NCI-H2029 treated with DMSO at 0.1 percent for 48 hours (cell line): Measurements from ENCODE around the gene TSPAN9.
A peak's percentile ranks its signal among the peaks of the same experiment; 100 is the strongest.

Source experiments
- DNase-seq: peaks from one replicate; lab custom pipeline; 2025; lab: John Stamatoyannopoulos, UW

The TSPAN9 gene

DNA sequence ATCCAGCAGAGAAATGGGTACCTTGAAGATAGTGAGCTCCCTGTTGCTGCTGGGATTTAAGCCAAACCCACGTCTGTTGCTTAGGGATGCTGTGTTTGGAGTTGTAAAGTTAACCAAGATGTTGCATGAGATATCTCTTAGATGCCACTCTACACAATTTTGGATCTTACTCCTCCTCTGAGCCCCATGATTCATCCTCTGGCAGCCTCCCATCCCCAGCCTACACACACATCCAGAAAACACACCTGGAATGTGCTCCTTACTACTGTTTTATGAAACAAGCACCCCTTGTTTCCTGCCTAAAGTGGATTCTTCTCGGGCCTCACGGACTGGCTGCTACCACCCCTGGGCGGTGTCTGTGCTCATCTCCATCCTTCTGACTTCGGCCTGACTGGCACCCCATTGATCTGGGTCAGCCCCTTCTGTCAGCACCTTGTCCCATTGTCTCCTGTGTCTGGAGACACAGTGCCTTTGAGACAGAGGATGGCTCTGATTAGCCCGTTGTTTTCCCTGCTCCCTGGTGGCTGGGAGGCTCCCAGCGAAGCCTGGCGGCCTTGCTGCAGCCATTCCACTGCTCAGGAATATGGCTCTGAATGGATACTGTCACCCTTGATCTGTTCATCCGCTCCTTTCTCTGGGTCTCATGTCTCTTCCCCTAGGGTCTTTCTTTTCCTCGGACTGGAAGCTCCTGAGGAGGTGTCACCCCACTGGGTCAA, 24.3 kb downstream of the TSPAN9 start:
- no peak for DNase-seq

DNA sequence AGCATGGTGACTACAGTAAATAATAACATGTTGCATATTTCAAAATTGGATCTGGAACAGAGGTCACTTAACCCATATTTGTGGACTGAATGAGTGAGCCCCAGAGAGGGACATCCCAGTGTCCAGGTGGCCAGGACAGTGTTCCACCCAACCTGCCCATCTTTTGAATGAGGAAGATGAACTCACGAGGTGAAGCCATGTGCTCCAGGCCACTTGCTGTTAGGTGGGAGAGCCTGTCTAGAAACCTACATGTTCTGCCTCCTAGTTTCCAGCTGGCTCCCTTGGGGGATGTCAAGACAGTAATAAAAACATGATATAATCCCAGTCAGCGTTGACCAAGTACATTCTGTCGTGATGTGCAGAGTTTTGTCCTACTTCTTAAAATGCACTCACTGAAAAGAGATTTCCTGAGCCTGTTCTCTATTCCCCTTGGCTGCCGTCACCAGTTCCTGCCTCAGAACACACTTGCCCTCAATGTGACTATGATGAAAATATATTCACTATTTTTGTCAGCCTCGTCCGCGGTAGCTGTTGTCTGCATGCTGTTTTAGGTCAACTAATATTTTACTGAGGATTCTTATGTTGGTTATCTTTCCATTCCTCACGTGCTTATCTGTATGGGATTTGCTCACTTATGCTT, 25.7 kb downstream of the TSPAN9 start:
- no peak for DNase-seq

DNA sequence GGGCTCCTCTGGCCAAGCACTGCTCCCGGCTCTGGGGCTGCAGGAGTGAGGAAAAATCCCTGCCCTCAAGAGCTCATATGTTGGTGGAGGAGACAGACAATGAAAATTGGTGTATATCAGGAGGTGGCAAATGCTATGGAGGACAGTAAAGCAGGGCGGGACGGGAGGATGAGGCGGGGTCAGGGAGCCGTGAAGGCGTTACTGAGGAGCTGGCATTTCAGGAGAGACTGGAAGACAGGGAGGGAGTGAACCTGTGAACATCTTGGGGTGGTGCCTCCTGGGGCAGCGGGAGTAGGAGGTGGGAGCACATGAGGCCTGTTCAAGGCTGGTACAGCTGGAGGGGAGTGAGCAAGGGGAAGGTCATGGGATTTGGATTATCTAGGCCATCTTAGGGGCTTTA, 26.6 kb downstream of the TSPAN9 start:
- DNase-seq = no peak

DNA sequence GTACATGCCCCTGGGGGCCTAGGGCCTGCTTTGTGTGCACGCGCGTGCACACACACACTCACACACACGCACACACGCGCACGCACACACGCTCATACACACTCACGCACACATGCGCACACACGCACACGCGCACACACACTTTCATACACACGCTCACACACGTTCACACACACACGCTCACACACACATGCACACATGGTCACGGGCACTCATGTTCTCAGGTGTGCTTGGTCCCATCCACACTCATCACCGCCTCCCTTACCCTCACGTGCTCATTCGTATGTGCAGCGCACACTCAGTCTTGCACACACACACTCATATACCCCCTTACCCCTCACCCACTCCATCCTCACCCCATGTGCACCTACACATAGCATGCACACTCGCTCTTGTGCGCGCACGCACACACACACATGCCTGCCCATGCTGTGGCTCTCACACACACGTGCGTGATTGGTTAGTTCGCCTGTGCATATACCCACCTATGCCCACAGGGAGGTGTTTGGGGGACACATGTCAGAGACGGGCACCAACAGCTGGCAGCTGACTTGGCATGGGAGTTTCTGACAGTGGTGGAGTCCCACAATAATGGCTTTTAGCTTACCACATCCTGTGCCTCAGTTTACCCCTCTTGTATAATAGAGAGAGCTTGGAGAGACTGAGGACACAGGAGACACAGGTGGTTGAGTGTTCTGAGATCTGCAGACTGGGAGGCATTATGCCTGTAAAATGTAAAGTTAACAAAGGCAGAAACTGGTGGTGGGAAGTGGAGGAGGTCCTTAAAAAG, 28.7 kb downstream of the TSPAN9 start:
- no peak for DNase-seq

DNA sequence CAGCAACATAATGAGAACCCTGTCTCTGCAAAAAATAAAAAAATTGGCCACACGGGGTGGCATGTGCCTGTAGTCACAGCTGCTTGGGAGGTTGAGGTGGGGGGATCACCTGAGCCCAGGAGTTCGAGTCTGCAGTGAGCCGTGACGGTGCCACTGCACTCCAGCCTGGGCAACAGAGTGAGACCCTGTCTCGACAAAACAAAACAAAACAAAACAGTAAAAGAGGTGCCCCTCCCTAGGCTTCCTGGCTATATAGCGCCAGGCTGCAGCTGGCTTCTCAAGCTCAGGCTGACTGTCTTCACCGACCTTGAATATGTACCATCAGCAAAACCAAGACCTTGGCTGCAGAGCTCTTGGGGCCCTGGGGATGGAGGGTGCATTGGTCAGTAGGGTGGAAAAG, 29.4 kb downstream of the TSPAN9 start:
- DNase-seq = no peak

DNA sequence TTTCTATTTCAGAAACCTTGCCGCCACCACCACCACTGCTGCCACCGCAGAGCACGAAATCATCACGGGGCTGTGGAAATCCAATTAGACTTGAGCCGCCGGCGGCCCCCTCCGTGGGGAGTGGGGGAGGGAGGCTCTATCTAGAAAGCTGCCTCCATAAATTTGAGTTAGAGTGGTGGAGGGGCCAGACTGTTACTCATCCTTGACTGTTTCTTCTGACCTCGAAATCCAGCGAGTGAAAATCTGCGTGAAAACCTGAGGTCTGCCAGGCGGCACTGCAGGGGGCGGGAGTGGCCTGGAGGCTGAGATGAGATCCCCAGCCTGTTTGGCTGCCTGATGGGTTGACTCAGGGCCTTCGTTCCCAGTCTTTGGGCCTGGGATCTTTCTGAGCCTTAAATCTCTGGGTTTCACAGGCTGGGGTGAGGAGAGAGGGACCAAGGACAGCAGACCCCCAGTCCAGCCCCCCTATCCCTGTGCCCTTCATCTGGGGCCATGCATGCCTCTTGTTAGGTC, 29.9 kb downstream of the TSPAN9 start:
- no peak for DNase-seq

DNA sequence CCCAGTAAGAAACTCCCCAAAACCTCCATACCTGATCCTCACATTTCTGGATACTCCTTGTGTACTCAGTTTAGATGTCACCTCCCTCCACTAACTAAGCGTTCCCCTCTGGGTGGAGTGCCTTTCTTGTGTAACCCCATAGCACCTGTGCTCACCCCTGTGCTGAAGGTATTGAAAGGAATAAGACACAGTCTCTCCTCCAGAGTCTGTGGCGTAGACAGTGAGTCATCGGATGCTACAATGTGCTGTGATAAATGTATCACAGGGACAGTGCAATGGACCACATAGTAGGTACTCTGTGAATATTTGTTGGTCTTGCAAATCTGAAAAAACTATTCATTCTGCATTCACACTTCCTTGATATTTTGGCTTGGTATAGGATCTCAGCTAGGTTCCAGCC, 30.8 kb downstream of the TSPAN9 start:
- no peak for DNase-seq

DNA sequence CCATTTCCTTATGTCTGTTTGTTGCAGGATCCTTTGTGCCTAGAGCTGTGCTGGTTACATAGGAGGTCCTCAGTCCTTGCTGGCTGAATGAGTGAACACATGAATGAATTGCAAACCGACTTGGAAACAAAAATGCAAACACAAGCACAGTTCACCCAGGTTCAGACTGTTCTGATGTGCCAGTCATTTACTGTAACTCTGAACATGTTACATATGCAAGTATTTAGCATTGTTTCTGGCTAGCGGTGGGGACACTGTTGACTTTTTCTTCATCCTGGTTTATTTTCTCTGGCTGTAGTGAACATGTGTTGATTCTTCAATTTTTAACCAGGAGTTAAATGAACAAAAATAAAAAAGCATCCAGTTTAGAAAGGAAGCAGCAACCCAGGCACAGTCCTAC, 33.4 kb downstream of the TSPAN9 start:
- DNase-seq = no peak

DNA sequence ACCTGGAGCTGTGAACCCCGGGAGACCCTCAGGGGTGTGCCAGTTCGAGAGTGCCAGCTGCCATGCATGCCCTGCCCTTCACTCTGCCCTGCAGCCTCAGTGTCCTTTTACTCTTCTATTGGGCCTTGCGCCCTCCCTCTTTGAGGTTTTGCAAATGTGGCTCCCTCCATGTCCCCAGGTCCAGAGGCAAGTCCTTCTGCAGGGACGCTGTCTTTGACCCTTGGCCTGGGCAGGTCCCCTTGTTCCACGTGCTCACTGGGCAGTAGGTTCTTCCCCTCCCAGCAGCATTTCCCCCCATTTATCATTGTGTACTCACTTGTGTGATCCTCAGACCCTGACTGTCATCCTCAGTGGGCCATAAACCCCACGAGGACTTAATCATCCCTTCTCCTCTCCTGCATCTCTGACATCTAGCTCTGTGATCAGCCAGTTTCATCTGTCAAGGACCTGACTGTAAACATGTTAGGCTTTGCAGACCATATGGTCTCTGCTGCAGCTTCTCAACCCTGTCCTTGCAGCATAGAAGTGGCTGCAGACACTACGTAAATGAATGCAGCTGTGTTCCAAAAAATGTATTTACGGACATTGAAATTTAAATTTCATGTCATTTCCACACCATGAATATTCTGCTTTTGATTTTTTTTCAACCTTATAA, 36.6 kb downstream of the TSPAN9 start:
- DNase-seq = no peak

DNA sequence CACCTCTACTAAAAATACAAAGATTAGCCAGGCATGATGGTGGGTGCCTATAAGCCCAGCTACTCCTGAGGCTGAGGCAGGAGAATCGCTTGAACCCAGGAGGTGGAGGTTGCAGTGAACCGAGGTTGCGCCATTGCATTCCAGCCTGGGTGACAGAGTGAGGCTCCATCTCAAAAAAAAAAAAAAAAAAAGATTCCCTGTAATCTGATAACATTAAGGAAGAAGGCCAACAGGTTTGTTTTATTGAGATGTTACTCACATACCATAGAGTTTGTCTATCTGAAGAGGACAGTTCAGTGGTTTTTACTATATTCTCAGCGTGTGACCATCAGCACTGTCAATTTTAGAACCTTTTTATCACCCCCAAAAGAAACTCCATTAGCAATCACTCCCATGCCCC, 37.5 kb downstream of the TSPAN9 start:
- DNase-seq = no peak

DNA sequence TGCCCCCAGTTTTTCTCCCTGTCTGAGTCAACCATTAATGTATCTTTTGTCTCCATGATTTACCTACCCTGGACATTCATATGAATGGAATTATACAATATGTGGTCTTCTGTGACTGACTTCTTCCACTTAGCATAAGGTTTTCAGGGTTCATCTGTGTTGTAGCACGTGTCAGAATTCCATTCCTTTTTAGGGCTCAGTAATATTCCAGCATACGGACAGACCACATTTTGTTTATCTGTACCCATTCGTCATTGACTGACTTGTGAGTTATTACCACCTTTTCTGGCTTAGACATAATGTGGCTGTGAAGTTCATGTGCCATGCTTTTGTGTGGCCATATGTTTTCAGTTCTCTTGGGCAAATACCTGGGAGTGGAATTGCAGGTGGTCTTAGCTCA, 37.9 kb downstream of the TSPAN9 start:
- DNase-seq = no peak

DNA sequence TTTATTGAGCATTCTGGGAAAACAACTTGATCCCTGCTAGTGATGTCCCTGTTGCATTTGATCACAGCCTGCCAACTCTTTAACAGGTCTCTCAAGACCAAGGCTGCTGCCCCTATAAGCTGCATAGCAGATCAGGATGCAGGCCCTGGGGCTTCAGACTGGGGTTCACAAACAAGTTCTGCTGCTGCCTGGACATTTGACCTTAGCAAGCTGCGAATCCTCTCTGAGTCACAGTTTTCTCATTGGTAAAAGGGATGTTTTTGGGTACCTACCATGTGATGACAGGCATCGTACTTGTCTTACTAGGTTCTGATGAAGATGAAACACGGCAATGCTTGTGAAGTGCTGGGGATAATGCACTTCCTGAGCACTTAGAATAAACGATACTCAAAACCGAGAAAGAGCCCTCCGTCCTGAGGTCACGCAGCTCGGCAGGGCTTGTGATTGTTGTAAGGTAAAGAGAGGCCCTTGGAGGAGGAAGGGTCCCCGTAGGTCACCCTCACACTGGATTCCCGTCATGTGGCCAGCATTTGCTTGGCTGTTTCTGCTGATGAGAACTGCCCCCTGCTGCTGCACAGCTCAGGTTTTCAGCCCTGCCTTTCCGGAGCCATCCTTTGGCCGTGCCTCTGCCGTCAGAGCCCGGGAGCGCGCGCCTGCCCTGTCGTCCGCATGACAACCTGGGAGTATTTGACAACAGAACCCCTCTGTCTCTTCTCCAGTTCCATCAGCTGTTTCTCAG, 39.1 kb downstream of the TSPAN9 start:
- DNase-seq = no peak

DNA sequence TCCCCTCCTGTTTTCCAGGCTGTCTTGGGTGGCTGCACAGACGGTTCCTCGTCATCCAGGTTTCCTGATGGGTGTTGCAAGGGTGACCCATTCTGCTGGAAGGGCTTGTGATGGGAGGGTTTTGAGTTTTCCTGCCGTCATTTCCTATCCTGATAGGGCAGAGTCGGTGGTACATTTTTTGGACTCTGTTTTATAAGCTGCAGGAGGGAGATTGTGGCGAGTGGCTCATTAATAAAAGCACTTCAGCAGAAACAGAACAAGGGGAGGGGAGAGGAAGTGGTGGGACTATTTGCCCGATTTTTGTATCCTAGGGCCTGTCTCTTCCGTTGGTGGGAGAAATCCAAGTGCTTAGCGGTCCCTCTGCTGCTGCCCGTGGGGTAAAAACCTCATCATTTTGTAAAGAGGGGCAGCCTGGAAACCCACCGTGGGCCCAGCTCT, 40.0 kb downstream of the TSPAN9 start:
- no peak for DNase-seq

DNA sequence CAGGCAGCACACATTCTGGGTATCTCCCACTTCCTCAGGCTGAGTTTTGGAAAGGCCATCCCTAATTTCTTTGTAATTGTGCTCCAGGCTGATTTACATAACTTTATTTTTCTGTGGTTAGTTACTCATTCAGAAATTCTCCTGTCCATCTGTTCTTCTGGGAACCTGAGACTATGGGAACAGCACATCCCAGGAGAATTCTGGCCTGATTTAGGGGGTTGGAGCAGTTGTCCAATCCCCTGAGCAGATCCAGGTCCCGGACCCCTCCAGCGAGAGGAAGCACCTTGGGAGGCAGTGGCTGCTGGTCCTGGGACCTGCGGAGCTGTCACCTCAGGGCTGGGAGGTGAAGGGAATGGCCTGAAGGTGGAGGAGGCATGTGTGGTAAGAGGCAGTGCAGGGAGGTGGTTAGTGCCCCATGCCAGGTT, 40.4 kb downstream of the TSPAN9 start:
- no peak for DNase-seq

DNA sequence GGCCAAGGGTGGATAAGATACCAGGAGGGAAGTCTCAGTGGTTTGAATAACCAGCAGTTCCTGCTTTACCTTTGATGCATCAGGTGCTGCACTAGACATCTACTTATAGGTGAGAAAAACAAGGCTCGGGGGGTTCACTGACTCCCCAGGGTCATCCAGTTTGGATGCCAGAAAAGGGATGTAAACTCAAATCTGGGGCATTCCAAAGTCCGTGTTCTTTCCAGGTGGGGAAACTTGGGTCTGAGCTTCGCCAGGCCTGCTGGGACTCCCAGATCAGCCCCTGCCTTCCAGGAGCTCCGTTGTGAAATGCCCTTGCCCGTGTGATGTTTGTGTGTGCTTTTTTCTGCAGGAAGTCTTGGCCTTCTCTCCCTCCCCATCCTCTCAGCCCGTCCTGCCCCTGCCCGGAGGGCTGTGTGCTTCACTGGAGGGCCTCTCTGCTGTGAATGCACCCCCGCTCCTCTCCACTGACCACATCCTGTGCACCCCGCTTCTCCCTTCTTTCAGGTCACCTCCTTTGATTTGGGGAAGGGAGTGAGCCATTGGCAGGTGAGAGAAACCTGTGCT, 42.1 kb downstream of the TSPAN9 start:
- no peak for DNase-seq

DNA sequence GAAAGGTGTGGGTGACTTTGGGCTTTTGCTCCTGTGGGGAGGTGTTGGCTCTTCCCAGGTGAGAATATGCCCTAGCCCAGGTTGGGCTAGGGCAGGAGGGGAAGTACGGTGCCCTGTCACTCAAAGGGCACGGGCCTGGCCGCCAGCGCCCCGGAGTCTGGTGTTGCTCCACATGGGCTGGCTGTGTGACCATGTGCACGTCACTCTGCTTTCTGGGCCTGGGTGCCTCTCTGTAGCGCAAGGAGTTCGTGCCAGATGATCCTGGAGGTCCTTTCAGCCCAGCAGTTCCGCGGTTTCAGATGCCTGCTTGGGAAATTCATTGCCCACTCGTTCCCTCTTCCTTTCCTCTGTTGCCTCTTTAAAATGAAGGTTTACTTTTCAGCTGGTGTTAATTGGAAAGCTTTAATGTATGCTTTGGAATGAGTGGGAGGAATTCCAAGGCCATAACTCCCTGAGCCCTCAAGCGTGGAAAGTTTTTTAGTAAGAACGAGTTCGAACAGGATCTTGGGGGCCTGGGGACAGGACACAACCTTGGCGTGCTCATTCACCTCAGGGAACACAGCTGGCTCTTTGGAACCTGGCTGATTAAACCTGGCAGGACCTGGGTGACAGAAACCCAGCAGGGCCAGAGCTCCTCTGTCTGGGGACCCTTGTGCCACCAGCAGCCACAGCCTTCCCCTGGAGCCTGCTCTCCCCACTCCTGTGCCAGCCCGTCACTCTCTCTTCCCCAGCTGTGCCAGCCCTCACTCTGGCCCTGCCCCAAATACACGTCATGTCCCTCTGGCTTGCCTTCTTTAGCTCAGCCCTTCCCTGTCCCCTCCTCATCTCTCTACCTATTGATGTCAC, 42.8 kb downstream of the TSPAN9 start:
- DNase-seq = peak; percentile 86

DNA sequence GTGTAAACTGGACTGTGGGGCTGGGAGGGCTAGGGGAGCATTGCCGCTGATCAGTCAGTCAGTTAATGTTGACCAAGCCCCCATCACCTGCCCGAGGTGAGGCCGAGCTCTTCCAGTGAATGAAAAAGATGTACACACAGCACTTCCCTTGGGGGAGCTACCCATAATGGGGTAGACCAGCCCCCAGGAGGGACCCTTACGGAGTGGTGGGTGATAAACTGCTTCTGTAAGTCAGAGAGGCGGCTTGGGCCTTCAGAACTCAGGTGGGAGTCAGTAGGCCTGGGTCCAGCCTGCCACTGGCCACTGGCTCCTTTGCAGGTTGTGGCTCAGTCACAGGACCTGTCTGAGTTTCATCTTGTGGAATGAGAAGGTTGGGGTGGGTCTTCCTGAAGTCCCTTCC, 43.5 kb downstream of the TSPAN9 start:
- DNase-seq = no peak

DNA sequence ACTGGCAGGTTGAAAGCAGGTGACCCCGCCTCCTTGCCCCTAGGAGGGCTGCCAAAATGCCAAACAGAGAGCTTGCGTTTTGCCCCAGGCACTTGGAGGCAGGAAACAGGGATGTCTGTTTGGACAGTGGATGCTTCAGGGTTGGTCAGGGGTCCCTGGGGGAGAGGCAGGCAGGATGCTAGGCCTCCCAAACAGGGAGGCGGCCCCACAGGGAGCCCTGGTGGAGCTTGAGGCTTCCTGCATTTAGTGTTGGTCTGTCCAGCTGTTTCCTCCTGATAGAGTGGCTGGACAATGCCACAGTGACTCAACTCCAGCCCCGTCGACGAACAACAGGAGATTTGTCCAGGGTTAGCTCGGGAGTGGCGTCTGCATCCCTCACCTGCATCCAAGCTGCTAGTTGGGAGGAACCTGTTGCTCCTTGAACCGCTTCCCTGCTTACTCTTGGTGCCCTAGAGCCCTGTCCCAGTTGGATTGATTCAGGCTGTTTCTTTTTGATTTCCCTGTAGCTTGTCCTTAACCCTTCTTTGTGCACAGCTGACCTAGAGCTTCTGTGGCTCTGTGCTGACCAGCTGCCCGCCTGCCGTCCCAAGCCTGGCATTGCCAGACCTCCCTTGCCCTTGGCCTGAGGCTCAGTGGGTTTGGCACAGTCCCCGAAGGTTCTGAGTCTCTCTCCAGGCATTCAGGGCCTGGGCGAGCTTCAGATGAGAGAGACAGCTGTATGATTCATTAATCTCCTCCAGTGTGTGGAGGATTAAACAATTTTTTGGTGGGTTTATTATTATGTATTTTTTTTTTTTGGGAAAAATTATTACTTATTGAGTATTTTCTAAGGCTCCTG, 45.9 kb downstream of the TSPAN9 start:
- DNase-seq = no peak

DNA sequence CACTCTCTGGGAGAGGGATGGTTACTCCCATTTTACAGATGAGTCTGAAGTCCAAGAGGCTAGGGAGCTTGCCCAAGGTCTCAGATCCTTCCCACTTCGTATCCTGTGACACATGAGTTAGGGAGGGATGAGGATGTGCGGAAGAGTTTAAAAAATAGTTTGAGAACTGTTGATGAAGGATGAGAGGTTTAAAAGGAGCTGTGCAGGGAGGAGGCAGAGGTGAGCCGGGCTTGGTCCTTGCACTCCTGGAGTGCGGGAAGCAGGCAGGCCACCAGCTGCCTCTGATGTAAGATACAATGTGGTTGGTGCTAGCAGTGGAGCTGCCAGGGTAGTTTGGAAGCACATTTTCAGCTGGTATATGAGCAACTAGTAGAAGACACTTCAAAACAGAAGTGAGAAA, 46.5 kb downstream of the TSPAN9 start:
- DNase-seq = no peak
